ENCODE results near the gene PRICKLE2.

The PRICKLE2 gene

DNA sequence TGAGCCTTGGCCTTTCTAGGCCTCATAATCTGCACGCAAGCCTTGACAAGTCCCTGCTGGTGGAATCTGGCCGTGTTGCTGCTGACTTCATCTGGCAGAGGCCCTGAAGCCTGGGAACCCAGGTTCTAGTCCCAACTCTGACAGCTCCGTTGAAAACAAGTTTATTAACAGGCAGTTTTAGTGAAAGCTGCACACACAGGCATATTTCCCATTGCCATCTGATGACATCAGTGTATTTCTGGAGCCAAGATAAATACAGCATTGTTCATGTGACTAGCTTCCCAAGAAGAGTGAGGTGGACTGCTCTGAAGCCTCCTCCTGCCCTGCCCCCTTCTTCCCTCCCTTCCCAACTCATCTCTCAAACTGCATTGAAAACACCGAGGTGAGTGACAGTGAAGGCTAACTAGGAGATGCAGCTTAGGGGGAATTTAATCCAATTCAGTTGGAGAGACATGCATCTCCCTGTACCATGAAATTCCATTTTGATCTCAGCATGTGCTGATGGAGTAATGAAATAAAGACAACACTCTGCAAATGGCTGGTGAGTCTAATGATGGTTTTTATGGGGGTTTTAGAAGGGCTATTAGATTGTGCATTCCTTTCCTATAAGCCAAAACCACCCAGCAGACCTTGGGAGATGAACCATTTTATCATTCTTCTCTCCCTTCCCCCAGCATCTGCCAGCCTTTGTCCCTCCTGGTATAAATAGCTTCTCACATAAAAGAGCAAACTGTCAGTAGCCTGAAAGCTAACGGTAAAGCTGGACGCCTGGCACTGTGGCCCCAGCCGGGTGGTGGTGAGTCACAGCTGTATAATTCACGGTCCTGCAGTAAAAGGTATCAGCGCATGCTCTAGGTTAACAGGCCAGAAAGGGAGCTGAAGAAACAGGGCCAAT lies 38.0 kb downstream of the PRICKLE2 start:
- no peak for DNase-seq

- DNase-seq, result no peak
Observed at GRCh38 chr3:64186667-64187064, 38.6 kb downstream of the PRICKLE2 start.

GRCh38 chr3:64185436-64185835 lies 39.8 kb downstream of the PRICKLE2 start:
- no peak for DNase-seq

- DNase-seq, result no peak
Observed at GRCh38 chr3:64184621-64185020, 40.6 kb downstream of the PRICKLE2 start.

DNA sequence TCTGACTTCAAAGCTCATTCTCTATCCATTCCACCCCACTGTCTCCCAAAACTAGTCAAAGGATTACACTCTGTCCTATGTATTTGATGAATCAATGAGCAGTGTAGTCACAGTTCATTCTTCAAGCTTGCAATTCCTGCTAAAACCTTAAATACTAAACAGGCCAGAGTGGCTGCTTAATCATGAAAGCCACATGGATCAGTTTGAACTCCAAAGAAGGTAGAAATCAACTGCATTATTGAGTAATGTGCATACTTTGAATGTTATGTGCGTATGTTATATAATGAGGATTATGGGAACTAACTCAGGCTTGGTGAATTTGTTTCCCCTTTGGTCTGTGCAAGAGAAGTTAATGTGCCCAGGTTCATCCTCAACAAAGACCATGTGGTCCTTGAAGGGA lies 45.4 kb downstream of the PRICKLE2 start:
- no peak for DNase-seq

- no peak for DNase-seq
Observed at GRCh38 chr3:64179249-64179648, 46.0 kb downstream of the PRICKLE2 start.

- DNase-seq, result no peak
Observed at GRCh38 chr3:64178419-64178818, 46.8 kb downstream of the PRICKLE2 start.

DNA sequence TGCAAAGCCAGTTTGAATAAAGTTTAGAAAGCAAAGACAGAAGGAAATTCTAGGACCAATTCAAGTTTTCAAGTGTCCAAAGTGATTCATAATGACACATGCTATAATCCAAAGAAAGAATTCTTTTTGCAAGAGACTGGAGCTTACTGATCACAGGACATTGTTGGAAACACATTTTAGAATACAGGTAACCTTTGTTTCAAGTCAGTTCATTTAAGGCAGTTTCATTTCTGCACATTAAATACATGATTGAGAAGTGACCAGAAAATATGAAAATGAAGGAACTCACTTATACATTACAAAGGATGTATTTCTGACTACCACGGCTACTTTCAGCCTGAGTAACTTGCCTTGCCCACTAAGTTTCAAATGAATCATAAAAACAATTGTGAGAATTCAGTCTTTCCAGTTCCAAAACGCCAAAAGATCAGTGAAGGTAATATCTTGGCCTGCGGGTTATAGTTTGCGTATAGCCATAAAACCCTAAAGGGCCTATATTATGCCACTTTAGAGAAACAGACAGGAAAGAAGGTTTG lies 48.7 kb downstream of the PRICKLE2 start:
- no peak for DNase-seq

GRCh38 chr3:64174328-64174727 lies 50.9 kb downstream of the PRICKLE2 start:
- no peak for DNase-seq

DNA sequence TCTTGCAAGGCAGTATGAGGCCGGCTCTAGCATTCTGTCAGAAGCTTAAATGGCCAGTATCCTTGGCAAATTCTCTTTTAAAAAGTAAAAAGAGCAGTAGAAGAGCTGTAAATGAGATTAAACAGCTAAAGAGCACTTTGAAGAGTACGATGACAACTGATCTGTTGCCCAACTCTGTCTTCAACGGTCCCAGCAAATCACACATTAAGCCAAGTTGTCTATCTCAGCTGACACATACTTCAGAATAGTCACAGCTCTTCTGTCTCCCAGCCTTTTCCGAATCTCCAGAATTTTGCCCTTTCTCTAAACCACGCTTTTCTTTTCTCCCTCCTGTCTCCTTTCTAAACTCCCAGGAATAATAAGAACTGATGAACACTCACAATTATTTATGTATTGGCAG lies 51.7 kb downstream of the PRICKLE2 start:
- no peak for DNase-seq

DNA sequence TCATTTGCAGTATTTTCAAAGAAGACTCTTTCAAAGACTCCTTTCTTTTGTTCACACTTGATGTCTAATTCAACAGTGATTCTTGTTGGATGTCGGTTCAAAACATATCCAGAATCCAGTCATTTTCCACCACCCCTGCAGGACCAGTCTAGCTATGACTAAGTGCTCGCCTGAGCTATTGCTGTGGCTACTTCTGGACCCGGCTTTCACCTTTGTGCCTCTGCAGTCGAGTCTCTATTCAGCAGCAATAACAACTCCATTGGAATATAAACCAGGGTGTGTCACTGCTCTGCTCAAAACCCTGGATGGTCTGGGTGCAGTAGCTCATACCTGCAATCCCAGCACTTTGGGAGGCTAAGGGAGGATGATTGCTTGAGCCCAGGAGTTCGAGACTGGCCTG lies 55.0 kb downstream of the PRICKLE2 start:
- DNase-seq, result no peak

- no peak for DNase-seq
Observed at GRCh38 chr3:64167868-64168267, 57.4 kb downstream of the PRICKLE2 start.

DNA sequence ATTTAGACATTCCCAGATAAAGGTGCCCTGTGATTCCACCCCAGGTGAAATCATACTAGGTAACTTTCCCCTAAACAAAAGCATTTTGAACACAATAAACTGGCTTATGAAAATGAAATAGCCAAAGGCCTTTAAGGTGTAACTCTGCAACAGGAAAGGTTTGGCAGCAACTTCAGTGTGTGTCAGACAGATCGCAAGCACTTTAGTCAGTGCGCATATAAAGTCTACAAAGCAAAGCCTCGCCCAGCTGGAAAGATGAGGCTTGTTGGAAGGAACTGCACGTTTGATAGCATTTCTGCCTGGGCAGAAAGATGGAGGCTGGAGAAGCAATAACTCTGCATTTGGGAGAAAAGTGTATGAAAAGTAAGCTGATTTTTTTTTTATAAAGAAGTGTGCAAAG lies 57.9 kb downstream of the PRICKLE2 start:
- DNase-seq, result no peak

DNA sequence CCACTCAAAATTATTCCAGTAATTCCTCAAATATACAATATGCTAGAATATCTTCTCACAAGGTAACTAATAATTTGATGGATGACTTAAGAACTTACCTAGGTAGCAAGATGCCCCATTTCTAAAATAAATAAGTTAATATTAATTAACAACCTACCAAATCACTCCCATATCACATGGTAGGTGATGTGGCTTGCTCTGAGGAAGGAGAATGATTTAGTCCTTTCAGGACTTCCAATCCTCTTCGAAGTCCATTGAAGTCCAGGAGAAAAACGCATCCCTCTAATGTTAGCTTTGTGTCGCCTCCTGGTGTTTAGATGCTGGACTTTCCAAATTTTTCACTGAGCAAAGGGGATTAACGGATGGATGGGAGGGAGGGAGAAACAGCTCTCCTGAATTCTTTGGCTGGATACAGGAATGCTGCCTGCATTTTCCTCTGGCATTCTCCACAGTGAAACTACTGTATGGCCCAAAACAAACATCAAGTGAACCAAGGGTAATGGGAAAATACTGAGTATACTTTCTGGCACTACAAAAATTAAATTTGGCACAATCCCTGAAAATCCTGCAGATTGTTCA lies 58.6 kb downstream of the PRICKLE2 start:
- no peak for DNase-seq

- DNase-seq, result no peak
Observed at GRCh38 chr3:64164349-64164748, 60.9 kb downstream of the PRICKLE2 start.

DNA sequence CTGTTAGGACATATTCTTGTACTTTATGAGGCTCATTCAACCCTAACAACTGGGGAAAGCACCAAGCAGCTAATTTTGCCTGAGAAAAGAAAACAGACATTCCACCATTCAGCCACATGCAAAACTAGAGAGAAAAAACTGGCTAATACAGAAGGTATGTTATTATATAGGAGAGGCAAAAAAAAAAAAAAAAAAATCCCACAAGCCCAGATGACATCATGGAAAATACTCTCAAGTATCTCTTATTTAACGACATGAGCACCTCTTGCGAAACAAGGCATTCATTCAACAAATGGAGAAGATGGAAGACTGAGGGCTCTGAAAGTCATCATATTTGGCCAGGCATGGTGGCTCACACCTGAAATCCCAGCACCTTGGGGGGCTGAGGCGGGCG lies 61.5 kb downstream of the PRICKLE2 start:
- no peak for DNase-seq

- DNase-seq, result no peak
Observed at GRCh38 chr3:64163019-64163754, 62.1 kb downstream of the PRICKLE2 start.

DNA sequence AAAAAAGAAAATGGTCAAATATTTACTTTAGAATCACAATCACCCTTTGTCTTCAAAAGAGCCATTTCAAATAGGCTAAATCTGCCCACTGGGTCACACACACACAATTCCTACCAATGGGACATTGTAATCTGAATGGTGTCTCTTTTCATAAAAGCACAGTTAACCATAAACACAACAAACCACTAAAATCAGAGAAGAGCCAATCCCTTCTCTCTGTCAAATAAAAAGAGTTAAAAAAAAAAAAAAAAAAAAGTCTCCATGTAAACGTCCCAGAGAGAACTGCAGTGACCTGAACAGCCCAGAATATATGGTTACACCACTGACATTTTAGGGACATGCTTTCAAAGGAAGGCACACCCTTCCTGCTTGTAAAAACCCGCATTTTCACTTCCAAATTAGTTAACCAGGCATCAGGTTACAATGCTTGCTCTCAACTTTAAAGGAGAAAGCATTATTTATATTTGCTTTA lies 63.7 kb downstream of the PRICKLE2 start:
- no peak for DNase-seq

GRCh38 chr3:64160000-64160695 lies 65.1 kb downstream of the PRICKLE2 start:
- no peak for DNase-seq

DNA sequence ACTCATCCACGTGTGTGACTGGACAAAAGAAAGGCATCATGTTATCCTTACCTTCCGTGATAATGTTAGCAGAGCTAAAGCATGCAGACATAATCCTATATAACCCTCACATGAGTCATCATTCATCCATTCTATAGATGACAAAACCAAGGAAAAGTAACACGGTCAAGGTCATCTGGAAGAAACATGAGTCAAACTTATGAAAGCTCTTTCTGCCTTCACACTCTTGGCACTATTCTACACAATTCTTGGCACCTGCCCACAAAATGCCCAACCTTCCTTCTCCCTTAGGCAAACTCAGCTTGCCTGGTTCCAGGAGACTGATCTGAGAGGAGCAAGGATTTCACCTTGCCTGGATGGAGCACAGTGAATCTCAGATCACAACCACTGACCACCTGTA lies 66.9 kb downstream of the PRICKLE2 start:
- no peak for DNase-seq

GRCh38 chr3:64157150-64158035 lies 67.9 kb downstream of the PRICKLE2 start:
- no peak for DNase-seq

DNA sequence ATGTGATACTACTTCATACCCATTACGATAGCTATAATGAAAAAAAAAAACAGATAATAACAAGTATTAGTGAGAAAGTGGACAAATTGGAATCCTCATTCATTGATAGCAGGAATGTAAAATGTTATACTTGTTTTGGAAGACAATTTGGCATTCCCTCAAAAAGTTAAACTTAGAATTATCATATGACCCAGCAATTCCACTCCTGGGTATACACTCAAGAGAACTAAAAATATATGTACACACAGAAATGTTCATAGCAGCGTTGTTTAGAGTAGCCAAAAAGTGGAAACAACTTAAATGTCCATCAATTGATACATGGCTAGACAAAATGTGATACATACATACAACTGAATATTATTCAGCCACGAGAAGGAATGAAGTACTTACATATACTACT lies 69.9 kb downstream of the PRICKLE2 start:
- DNase-seq, result no peak

All from CD4-positive, alpha-beta T cell treated with Interferon alpha-2 for 1 hour (primary cell).